ENCODE measurements around the gene COL4A3. TPM values are rescaled to one million over a fixed set of nuclear protein-coding genes. Genes with fewer than 3 reads are reported as not detected.

Gene COL4A3
- total RNA-seq, 2 donors from 2014 or later = 1.7 to 2.4 TPM

DNA sequence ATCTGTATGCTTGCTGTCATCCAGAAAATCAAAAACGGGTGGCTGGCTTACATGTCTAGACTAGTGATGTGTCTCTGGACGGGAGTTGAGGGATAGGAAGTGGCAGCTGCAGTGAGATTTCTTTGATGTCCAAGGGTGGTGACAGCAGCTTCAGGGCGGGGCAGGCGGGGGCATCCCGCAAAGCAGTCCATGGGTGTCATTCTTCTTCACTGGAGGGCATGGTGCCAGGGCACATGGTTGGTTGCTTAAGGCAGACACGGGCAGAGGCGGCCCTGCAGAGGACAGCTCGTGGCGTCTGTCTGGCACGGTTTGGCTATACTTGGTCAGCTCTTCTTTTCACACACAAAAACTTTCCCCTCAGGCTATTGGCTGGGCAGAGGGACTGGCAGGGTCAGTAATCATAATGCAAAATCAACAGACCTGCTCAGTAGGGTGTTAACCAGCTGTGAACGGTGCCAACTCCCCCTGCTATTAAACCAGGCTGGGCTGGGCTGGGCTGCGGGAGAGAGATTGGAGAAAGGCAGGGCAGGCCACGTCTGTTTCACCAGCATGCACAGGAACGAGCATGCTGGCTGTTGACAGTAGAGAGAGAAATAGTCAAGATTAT lies 63.7 kb downstream of the COL4A3 start:
- no peaks in the 10 kb centered on the region for H3K4me1 ChIP-seq (ENCODE audit: control insufficient read depth, insufficient read depth, low read length)
- peak; percentile 60 for DNase-seq
- 86 to 100% methylated on average over 3 to 14 of the region's 14 CpGs for WGBS, 2 experiments (ENCODE audit: insufficient coverage in 1 of 2, insufficient read length in 1 of 2)
- Mint-ChIP-seq H3K27ac (no peak overlapping the region), H3K9me3 (no peaks in the 10 kb centered on the region), H3K36me3 (ENCODE audit: low read depth) (no peaks in the 10 kb centered on the region), H3K4me1 (peaks cover 14% of the 10 kb centered on the region), H3K4me3 (no peak overlapping the region), H3K27me3 (ENCODE audit: insufficient read depth) (no peaks in the 10 kb centered on the region)
- no peaks in the 10 kb centered on the region for H3K36me3 ChIP-seq (ENCODE audit: control insufficient read depth, insufficient read depth, low read length)
- H3K4me3 ChIP-seq (ENCODE audit: low read length) = no peak overlapping the region
- H3K9me3 ChIP-seq (ENCODE audit: control insufficient read depth, low read length) = no peaks in the 10 kb centered on the region
- no peaks in the 10 kb centered on the region for H3K27me3 ChIP-seq (ENCODE audit: control insufficient read depth, insufficient read depth, low read length, poor library complexity, severe bottlenecking)
- TF ChIP-seq, protein P1, sequence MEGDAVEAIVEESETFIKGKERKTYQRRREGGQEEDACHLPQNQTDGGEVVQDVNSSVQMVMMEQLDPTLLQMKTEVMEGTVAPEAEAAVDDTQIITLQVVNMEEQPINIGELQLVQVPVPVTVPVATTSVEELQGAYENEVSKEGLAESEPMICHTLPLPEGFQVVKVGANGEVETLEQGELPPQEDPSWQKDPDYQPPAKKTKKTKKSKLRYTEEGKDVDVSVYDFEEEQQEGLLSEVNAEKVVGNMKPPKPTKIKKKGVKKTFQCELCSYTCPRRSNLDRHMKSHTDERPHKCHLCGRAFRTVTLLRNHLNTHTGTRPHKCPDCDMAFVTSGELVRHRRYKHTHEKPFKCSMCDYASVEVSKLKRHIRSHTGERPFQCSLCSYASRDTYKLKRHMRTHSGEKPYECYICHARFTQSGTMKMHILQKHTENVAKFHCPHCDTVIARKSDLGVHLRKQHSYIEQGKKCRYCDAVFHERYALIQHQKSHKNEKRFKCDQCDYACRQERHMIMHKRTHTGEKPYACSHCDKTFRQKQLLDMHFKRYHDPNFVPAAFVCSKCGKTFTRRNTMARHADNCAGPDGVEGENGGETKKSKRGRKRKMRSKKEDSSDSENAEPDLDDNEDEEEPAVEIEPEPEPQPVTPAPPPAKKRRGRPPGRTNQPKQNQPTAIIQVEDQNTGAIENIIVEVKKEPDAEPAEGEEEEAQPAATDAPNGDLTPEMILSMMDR (conservative IDR thresholded peaks at IDR 0.05) = no peak
- no peak overlapping the region for H3K27ac ChIP-seq (ENCODE audit: low read depth, low read length)
- H3K9ac ChIP-seq (ENCODE audit: extremely low read depth, low read length, poor library complexity, severe bottlenecking) = no peak overlapping the region

DNA sequence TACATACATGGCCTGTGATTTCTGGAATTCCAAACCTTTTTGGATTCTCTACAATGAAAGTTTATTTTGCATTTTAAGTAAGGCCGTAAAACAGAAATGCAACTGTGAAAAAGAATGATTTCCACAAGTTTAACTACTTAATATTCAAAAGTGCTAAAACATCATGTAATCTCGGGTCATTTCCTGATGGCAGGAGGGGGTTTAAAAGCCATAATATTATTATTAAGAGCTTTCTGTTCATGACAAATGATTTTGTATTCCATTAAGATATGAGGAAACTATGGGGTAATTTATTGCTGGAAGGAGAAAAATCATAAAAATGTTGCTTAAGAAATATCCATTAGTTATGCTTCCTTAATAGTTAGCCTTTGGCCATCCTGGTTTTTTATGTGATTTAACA lies 65.7 kb downstream of the COL4A3 start:
- no peaks in the 10 kb centered on the region for H3K9me3 Mint-ChIP-seq
- no peaks in the 10 kb centered on the region for H3K27me3 ChIP-seq (ENCODE audit: control insufficient read depth, insufficient read depth, low read length, poor library complexity, severe bottlenecking)
- H3K27ac ChIP-seq (ENCODE audit: low read depth, low read length) = no peak overlapping the region
- no peak overlapping the region for H3K4me3 Mint-ChIP-seq
- no peaks in the 10 kb centered on the region for H3K4me1 ChIP-seq (ENCODE audit: control insufficient read depth, insufficient read depth, low read length)
- peaks cover 13% of the 10 kb centered on the region for H3K4me1 Mint-ChIP-seq
- TF ChIP-seq, protein P1 (conservative IDR thresholded peaks at IDR 0.05) = no peak
- WGBS, 2 experiments (ENCODE audit: insufficient coverage in 1 of 2, insufficient read length in 1 of 2) = 93% methylated on average over 1 of the region's 2 CpGs; no CpG with 5 or more reads in 1 of the 2 experiments
- H3K36me3 ChIP-seq (ENCODE audit: control insufficient read depth, insufficient read depth, low read length) = no peaks in the 10 kb centered on the region
- no peaks in the 10 kb centered on the region for H3K36me3 Mint-ChIP-seq (ENCODE audit: low read depth)
- no peaks in the 10 kb centered on the region for H3K27me3 Mint-ChIP-seq (ENCODE audit: insufficient read depth)
- no peak overlapping the region for H3K27ac Mint-ChIP-seq
- H3K9ac ChIP-seq (ENCODE audit: extremely low read depth, low read length, poor library complexity, severe bottlenecking) = no peak overlapping the region
- H3K9me3 ChIP-seq (ENCODE audit: control insufficient read depth, low read length) = no peaks in the 10 kb centered on the region
- no peak overlapping the region for H3K4me3 ChIP-seq (ENCODE audit: low read length)
- DNase-seq = no peak

DNA sequence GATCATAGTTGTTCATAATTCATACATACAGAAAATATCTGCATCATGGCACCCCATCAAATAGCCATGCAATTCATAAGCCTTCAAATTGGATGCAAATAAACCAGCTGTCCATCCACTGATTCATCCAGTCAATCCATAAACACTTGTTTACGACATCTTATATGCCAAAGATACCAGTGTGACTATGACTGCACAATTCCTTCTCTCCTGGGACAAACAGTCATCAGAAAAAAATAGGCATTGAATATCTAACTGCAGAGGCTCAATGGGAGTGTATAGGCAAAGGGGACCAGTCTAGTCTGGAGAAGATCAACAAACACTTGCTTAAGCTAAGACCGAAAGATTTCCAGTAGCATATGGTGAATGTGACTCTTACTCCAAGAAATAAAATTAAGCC lies 70.0 kb downstream of the COL4A3 start:
- Histone ChIP-seq H3K9me3 (ENCODE audit: control insufficient read depth, low read length) (no peaks in the 10 kb centered on the region), H3K9ac (ENCODE audit: extremely low read depth, low read length, poor library complexity, severe bottlenecking) (no peak overlapping the region), H3K36me3 (ENCODE audit: control insufficient read depth, insufficient read depth, low read length) (no peaks in the 10 kb centered on the region), H3K27ac (ENCODE audit: low read depth, low read length) (no peak overlapping the region), H3K27me3 (ENCODE audit: control insufficient read depth, insufficient read depth, low read length, poor library complexity, severe bottlenecking) (no peaks in the 10 kb centered on the region), H3K4me1 (ENCODE audit: control insufficient read depth, insufficient read depth, low read length) (no peaks in the 10 kb centered on the region), H3K4me3 (ENCODE audit: low read length) (no peak overlapping the region)
- 99% methylated on average over 2 of the region's 2 CpGs; no CpG with 5 or more reads in 1 of the 2 experiments for WGBS, 2 experiments (ENCODE audit: insufficient coverage in 1 of 2, insufficient read length in 1 of 2)
- no peaks in the 10 kb centered on the region for H3K27me3 Mint-ChIP-seq (ENCODE audit: insufficient read depth)
- peaks cover 18% of the 10 kb centered on the region for H3K4me1 Mint-ChIP-seq
- H3K27ac Mint-ChIP-seq = no peak overlapping the region
- H3K36me3 Mint-ChIP-seq (ENCODE audit: low read depth) = no peaks in the 10 kb centered on the region
- TF ChIP-seq, protein P1 (conservative IDR thresholded peaks at IDR 0.05) = no peak
- H3K4me3 Mint-ChIP-seq = no peak overlapping the region
- DNase-seq = no peak
- H3K9me3 Mint-ChIP-seq = no peaks in the 10 kb centered on the region
